ENCODE measurements around the gene FADS3. TPM values are rescaled to one million over a fixed set of nuclear protein-coding genes. Genes with fewer than 3 reads are reported as not detected.

The FADS3 gene
- total and polyA plus RNA-seq, 2 experiments from 2014 or later: 44.4 to 73.5 TPM

DNA sequence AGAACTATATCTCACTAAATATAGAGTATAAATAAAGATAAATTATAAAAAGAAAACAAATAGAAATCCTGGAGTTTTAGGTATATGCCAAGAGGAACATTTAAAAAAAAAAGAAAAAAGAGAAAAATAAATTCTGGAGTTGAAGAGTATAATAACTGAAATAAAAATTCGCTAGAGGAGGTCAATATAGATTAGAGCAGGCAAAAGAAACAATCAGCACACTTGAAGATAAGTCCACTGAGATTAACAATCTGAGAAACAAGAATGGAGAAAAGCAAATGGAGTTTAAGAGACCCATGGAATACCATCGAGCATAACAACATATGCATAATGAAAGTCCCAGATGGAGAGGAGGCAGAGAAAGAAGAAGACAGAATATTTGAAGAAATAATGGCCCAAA, 44.5 kb upstream of the FADS3 start (continued):
- TF ChIP-seq, protein P1, sequence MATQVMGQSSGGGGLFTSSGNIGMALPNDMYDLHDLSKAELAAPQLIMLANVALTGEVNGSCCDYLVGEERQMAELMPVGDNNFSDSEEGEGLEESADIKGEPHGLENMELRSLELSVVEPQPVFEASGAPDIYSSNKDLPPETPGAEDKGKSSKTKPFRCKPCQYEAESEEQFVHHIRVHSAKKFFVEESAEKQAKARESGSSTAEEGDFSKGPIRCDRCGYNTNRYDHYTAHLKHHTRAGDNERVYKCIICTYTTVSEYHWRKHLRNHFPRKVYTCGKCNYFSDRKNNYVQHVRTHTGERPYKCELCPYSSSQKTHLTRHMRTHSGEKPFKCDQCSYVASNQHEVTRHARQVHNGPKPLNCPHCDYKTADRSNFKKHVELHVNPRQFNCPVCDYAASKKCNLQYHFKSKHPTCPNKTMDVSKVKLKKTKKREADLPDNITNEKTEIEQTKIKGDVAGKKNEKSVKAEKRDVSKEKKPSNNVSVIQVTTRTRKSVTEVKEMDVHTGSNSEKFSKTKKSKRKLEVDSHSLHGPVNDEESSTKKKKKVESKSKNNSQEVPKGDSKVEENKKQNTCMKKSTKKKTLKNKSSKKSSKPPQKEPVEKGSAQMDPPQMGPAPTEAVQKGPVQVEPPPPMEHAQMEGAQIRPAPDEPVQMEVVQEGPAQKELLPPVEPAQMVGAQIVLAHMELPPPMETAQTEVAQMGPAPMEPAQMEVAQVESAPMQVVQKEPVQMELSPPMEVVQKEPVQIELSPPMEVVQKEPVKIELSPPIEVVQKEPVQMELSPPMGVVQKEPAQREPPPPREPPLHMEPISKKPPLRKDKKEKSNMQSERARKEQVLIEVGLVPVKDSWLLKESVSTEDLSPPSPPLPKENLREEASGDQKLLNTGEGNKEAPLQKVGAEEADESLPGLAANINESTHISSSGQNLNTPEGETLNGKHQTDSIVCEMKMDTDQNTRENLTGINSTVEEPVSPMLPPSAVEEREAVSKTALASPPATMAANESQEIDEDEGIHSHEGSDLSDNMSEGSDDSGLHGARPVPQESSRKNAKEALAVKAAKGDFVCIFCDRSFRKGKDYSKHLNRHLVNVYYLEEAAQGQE (IDR thresholded peaks at IDR 0.05; ENCODE audit: unreplicated experiment): no peak
- no peak for TF ChIP-seq EZH2phosphoT487 (IDR thresholded peaks at IDR 0.05; ENCODE audit: unreplicated experiment)
- TF ChIP-seq, protein P2, sequence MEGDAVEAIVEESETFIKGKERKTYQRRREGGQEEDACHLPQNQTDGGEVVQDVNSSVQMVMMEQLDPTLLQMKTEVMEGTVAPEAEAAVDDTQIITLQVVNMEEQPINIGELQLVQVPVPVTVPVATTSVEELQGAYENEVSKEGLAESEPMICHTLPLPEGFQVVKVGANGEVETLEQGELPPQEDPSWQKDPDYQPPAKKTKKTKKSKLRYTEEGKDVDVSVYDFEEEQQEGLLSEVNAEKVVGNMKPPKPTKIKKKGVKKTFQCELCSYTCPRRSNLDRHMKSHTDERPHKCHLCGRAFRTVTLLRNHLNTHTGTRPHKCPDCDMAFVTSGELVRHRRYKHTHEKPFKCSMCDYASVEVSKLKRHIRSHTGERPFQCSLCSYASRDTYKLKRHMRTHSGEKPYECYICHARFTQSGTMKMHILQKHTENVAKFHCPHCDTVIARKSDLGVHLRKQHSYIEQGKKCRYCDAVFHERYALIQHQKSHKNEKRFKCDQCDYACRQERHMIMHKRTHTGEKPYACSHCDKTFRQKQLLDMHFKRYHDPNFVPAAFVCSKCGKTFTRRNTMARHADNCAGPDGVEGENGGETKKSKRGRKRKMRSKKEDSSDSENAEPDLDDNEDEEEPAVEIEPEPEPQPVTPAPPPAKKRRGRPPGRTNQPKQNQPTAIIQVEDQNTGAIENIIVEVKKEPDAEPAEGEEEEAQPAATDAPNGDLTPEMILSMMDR (conservative IDR thresholded peaks at IDR 0.05; ENCODE audit: low read depth in 2 of 2): no peak

DNA sequence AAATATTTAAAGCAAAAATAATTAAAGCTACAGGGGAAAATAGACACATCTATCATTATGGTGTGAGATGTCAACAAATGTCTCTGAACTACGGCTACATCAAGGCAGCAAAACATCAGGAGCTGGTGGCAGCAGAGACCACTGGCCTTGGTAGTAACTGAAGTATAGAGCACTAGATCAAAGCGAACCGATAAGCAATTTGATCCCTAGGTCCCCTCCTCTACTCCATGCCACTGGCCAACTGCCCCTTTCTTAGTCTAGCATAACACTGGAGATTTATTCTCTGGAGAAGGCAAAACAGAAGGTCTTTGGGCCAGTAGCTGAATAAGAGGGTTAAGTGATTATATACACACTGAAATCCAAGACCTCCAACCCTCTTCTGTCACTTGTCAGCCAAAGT, 39.6 kb upstream of the FADS3 start:
- Histone ChIP-seq H3K4me1 (ENCODE audit: insufficient read depth) (peaks cover 3% of the 10 kb centered on the region; the same call in 1 of the 2 replicates), H3K4me3 (no peak overlapping the region), H3K36me3 (ENCODE audit: insufficient read depth) (no peaks in the 10 kb centered on the region), H3K4me2 (no peak overlapping the region), H3K27me3 (ENCODE audit: insufficient read depth) (no peaks in the 10 kb centered on the region), H3K9me2 (ENCODE audit: insufficient read depth) (no peaks in the 10 kb centered on the region), H3K27ac (ENCODE audit: low read depth) (no peak overlapping the region), H4K20me1 (replicated peaks; ENCODE audit: insufficient read depth) (no peaks in the 10 kb centered on the region), H3K79me2 (replicated peaks; ENCODE audit: insufficient read depth) (no peaks in the 10 kb centered on the region), H3F3A (replicated peaks; ENCODE audit: low read depth) (no peaks in the 10 kb centered on the region), H2AFZ (no peak overlapping the region)
- Mint-ChIP-seq H3K27ac (no peak overlapping the region), H3K4me1 (peaks cover 10% of the 10 kb centered on the region; the same call in 2 of the 3 replicates), H3K27me3 (ENCODE audit: insufficient read depth, low read depth, poor library complexity) (peaks cover 5% of the 10 kb centered on the region), H3K4me3 (no peak overlapping the region), H3K36me3 (ENCODE audit: low read depth) (no peaks in the 10 kb centered on the region), H3K9me3 (peaks cover 15% of the 10 kb centered on the region)
- ATAC-seq (no peak), DNase-seq (ENCODE audit: low spot score) (no peak)
- TF ChIP-seq, protein P3, sequence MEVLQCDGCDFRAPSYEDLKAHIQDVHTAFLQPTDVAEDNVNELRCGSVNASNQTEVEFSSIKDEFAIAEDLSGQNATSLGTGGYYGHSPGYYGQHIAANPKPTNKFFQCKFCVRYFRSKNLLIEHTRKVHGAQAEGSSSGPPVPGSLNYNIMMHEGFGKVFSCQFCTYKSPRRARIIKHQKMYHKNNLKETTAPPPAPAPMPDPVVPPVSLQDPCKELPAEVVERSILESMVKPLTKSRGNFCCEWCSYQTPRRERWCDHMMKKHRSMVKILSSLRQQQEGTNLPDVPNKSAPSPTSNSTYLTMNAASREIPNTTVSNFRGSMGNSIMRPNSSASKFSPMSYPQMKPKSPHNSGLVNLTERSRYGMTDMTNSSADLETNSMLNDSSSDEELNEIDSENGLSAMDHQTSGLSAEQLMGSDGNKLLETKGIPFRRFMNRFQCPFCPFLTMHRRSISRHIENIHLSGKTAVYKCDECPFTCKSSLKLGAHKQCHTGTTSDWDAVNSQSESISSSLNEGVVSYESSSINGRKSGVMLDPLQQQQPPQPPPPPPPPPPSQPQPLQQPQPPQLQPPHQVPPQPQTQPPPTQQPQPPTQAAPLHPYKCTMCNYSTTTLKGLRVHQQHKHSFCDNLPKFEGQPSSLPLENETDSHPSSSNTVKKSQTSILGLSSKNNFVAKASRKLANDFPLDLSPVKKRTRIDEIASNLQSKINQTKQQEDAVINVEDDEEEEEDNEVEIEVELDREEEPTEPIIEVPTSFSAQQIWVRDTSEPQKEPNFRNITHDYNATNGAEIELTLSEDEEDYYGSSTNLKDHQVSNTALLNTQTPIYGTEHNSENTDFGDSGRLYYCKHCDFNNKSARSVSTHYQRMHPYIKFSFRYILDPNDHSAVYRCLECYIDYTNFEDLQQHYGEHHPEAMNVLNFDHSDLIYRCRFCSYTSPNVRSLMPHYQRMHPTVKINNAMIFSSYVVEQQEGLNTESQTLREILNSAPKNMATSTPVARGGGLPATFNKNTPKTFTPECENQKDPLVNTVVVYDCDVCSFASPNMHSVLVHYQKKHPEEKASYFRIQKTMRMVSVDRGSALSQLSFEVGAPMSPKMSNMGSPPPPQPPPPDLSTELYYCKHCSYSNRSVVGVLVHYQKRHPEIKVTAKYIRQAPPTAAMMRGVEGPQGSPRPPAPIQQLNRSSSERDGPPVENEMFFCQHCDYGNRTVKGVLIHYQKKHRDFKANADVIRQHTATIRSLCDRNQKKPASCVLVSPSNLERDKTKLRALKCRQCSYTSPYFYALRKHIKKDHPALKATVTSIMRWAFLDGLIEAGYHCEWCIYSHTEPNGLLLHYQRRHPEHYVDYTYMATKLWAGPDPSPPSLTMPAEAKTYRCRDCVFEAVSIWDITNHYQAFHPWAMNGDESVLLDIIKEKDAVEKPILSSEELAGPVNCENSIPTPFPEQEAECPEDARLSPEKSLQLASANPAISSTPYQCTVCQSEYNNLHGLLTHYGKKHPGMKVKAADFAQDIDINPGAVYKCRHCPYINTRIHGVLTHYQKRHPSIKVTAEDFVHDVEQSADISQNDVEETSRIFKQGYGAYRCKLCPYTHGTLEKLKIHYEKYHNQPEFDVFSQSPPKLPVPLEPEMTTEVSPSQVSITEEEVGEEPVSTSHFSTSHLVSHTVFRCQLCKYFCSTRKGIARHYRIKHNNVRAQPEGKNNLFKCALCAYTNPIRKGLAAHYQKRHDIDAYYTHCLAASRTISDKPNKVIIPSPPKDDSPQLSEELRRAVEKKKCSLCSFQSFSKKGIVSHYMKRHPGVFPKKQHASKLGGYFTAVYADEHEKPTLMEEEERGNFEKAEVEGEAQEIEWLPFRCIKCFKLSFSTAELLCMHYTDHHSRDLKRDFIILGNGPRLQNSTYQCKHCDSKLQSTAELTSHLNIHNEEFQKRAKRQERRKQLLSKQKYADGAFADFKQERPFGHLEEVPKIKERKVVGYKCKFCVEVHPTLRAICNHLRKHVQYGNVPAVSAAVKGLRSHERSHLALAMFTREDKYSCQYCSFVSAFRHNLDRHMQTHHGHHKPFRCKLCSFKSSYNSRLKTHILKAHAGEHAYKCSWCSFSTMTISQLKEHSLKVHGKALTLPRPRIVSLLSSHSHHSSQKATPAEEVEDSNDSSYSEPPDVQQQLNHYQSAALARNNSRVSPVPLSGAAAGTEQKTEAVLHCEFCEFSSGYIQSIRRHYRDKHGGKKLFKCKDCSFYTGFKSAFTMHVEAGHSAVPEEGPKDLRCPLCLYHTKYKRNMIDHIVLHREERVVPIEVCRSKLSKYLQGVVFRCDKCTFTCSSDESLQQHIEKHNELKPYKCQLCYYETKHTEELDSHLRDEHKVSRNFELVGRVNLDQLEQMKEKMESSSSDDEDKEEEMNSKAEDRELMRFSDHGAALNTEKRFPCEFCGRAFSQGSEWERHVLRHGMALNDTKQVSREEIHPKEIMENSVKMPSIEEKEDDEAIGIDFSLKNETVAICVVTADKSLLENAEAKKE (CRISPR knock-in tag; IDR thresholded peaks at IDR 0.05): no peak
- TF ChIP-seq POLR2AphosphoS5 (IDR thresholded peaks at IDR 0.05; ENCODE audit: low read depth) (no peak), CREB1 (CRISPR knock-in tag; IDR thresholded peaks at IDR 0.05; ENCODE audit: low read depth) (no peak), ZNF331 (CRISPR knock-in tag; IDR thresholded peaks at IDR 0.05; ENCODE audit: low read depth) (no peak), NANOG (IDR thresholded peaks at IDR 0.05; ENCODE audit: borderline replicate concordance) (no peak), EZH2 (IDR thresholded peaks at IDR 0.05; ENCODE audit: low read depth, unreplicated experiment) (no peak)
- TF ChIP-seq, protein P2 (conservative IDR thresholded peaks at IDR 0.05; ENCODE audit: low read depth in 2 of 2): no peak
- TF ChIP-seq, protein P4, sequence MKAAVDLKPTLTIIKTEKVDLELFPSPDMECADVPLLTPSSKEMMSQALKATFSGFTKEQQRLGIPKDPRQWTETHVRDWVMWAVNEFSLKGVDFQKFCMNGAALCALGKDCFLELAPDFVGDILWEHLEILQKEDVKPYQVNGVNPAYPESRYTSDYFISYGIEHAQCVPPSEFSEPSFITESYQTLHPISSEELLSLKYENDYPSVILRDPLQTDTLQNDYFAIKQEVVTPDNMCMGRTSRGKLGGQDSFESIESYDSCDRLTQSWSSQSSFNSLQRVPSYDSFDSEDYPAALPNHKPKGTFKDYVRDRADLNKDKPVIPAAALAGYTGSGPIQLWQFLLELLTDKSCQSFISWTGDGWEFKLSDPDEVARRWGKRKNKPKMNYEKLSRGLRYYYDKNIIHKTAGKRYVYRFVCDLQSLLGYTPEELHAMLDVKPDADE (IDR thresholded peaks at IDR 0.05): no peak
